K562 (cell line): ENCODE results near the gene TMEM234. TPM values are rescaled to one million over a fixed set of nuclear protein-coding genes. Genes with fewer than 3 reads are reported as not detected.

Experiments used
- ATAC-seq: fragments of 200-7000 bp; cut with Tn5 transposase; 3 replicates; pipeline ENCODE4 v1.9.1; 2020; ENCODE audit warnings: moderate library complexity
- BruUV-seq: library from RNA; stranded (reverse); fragments of 400-500 nt; replicated peaks from 2 replicates; lab custom pipeline; 2021; lab: Mats Ljungman, UMichigan
- CTCF ChIA-PET: fragments of 300-600 bp; formaldehyde crosslinking; extraction: SDS; loops from one replicate; lab custom pipeline; 2021; ENCODE audit warnings: low intra/inter-chr PET ratio; lab: Yijun Ruan, JAX
- POLR2A ChIA-PET: fragments of 300-600, 350-650 bp; sonication (Branson Sonifier 250); formaldehyde crosslinking; extraction: SDS; loops from one replicate; lab custom pipeline; 2021; ENCODE audit warnings: antibody characterized with exemption, inconsistent platforms; lab: Yijun Ruan, JAX
- DNase-seq, 4 experiments: peaks; one replicate each; pipeline versions ENCODE4 v3.0.0 to v3.0.0-alpha.2; 2011 to 2018; ENCODE audit warnings: low spot score in 3 of 4, mixed read lengths in 3 of 4; ENCODE audit errors: extremely low read depth in 1 of 4
- FAIRE-seq: peaks from 2 replicates; lab custom pipeline; 2011; peaks lifted over from hg19 to GRCh38; lab: Jason Lieb, UNC
- H2AFZ ChIP-seq: 2 replicates; pipeline ENCODE4 v1.6.0; 2011; ENCODE audit warnings: low read depth, low read length, control low read depth, inconsistent platforms
- H3K27ac ChIP-seq: fragments of 200-600 bp; 3 replicates; pipeline ENCODE4 v1.8.0; 2011; ENCODE audit warnings: low read depth, mild to moderate bottlenecking, control low read depth, inconsistent platforms, low read length, moderate library complexity, mixed read lengths; ENCODE audit errors: extremely low read depth
- H3K27me3 ChIP-seq, 2 experiments: fragments of 300-600 bp in 1 of 2; 2 replicates in 1 of 2; 3 replicates in 1 of 2; pipeline versions ENCODE4 v1.6.0 to v1.8.0; 2011; ENCODE audit warnings: inconsistent platforms in 2 of 2, low read length in 2 of 2, mild to moderate bottlenecking in 1 of 2, mixed read lengths in 1 of 2, moderate library complexity in 1 of 2; ENCODE audit not compliant: control insufficient read depth in 2 of 2, insufficient read depth in 2 of 2
- H3K36me3 ChIP-seq: fragments of 300-600 bp; 3 replicates; pipeline ENCODE4 v1.8.0; 2011; ENCODE audit warnings: mild to moderate bottlenecking, low read length, inconsistent platforms; ENCODE audit not compliant: control insufficient read depth, insufficient read depth
- H3K4me1 ChIP-seq, 2 experiments: fragments of 200-600 bp in 1 of 2; replicated peaks in 1 of 2; 2 replicates in 1 of 2; 3 replicates in 1 of 2; pipeline versions ENCODE4 v1.5.1 to v1.8.0; 2011; ENCODE audit warnings: inconsistent platforms in 2 of 2, low read length in 2 of 2, mild to moderate bottlenecking in 1 of 2, mixed read lengths in 1 of 2, moderate library complexity in 1 of 2; ENCODE audit not compliant: control insufficient read depth in 2 of 2, insufficient read depth in 2 of 2
- H3K4me2 ChIP-seq: 2 replicates; pipeline ENCODE4 v1.6.1; 2011; ENCODE audit warnings: low read length, control low read depth, inconsistent platforms, mixed read lengths; ENCODE audit not compliant: insufficient read depth
- H3K4me3 ChIP-seq: fragments of 200-600 bp; sonication (generic), shearing (Covaris generic); 2 replicates; pipeline ENCODE4 v1.5.1; 2016; ENCODE audit warnings: control low read depth, inconsistent platforms
- H3K79me2 ChIP-seq: fragments of 200-600 bp; 3 replicates; pipeline ENCODE4 v1.8.0; 2011; ENCODE audit warnings: low read length, inconsistent platforms; ENCODE audit not compliant: control insufficient read depth, insufficient read depth
- H3K9ac ChIP-seq, 2 experiments: 2 replicates each; pipeline versions ENCODE4 v1.6.0 to v1.6.1; 2011; ENCODE audit warnings: low read depth in 2 of 2, low read length in 2 of 2, control low read depth in 1 of 2, inconsistent platforms in 1 of 2, mild to moderate bottlenecking in 1 of 2, mixed read lengths in 1 of 2; ENCODE audit not compliant: insufficient read depth in 1 of 2
- H3K9me1 ChIP-seq: one replicate; pipeline ENCODE4 v1.6.0; 2011; ENCODE audit warnings: inconsistent platforms, mild to moderate bottlenecking, low read length, moderate library complexity; ENCODE audit not compliant: control insufficient read depth, insufficient read depth
- H3K9me3 ChIP-seq: replicated peaks from 2 replicates; pipeline ENCODE4 v1.5.1; 2011; ENCODE audit warnings: low read depth, low read length, inconsistent platforms; ENCODE audit not compliant: control insufficient read depth, insufficient read depth
- H4K20me1 ChIP-seq: replicated peaks from 2 replicates; pipeline ENCODE4 v1.6.1; 2011; ENCODE audit warnings: low read length, inconsistent platforms, mixed read lengths; ENCODE audit not compliant: control insufficient read depth, insufficient read depth
- GTF2A2 ChIP-seq: IDR thresholded peaks from 2 replicates; pipeline ENCODE4 v1.6.1; 2016; ENCODE audit warnings: mild to moderate bottlenecking, missing genetic modification characterization, missing compliant biosample characterization
- HDAC3 ChIP-seq: fragments of 450-650 bp; IDR thresholded peaks from 2 replicates; pipeline ENCODE4 v1.6.1; 2018; ENCODE audit warnings: borderline replicate concordance, mild to moderate bottlenecking, moderate library complexity; ENCODE audit not compliant: partially characterized antibody
- NUFIP1 ChIP-seq: fragments of 450-650 bp; IDR thresholded peaks from 2 replicates; pipeline ENCODE4 v1.6.1; 2018; ENCODE audit not compliant: partially characterized antibody
- OTX1 ChIP-seq: fragments of 450-650 bp; formaldehyde crosslinking; IDR thresholded peaks from 2 replicates; pipeline ENCODE4 v1.4.0; 2022; ENCODE audit warnings: mild to moderate bottlenecking
- ZZZ3 ChIP-seq: fragments of 450-650 bp; IDR thresholded peaks from 2 replicates; pipeline ENCODE4 v1.6.1; 2016; ENCODE audit warnings: antibody characterized with exemption, mild to moderate bottlenecking, moderate library complexity
- WGBS: fragments of 100-300 bp; shearing (Covaris generic); methylation state at CpG from one replicate; pipeline ENCODE4 v1.1.6; 2016; ENCODE audit warnings: low coverage, mixed read lengths; ENCODE audit not compliant: insufficient coverage; ENCODE audit errors: missing lambda C conversion rate; 5-methylcytosine and 5-hydroxymethylcytosine counted together
- in situ Hi-C: fragments of 300-500 bp; cut with MboI; formaldehyde crosslinking; loops from 4 replicates; pipeline ENCODE4 v1.15.0; 2018; ENCODE audit warnings: inconsistent platforms, mixed read lengths
- intact Hi-C: fragments of 100-400 bp; cut with micrococcal nuclease; formaldehyde crosslinking; loops from 2 replicates; pipeline ENCODE4 v1.14.2; 2022
- polyA plus RNA-seq, 8 experiments: library from polyadenylated mRNA; depleted of rRNA in 4 of 8; stranded (reverse) in 5 of 8; unstranded in 3 of 8; fragments of >200 nt; fragmentation: Nextera tagmentation in 2 of 8; fragmentation: Illumina TruSeq in 1 of 8; extraction: Ambion mirVana in 2 of 8; extraction: Trizol in 1 of 8; gene quantifications; 2 replicates each; pipeline versions ENCODE4 v1.2.1 to v1.2.3, GENCODE V29; 2011 to 2014; ENCODE audit warnings: inconsistent platforms in 1 of 8, missing spikeins in 1 of 8
- total RNA-seq, 7 experiments: library from RNA; depleted of rRNA in 6 of 7; stranded (reverse); fragments of >200 nt in 6 of 7; fragmentation: Illumina TruSeq in 2 of 7; extraction: Trizol in 2 of 7; gene quantifications; 2 replicates each; pipeline versions ENCODE4 v1.2.1 to v1.2.3, GENCODE V29; 2011 to 2021; ENCODE audit warnings: low replicate concordance in 1 of 7
- TF ChIP-seq, protein P1 (sequence below): sonication (generic); formaldehyde crosslinking; IDR thresholded peaks from 2 replicates; pipeline ENCODE4 v1.8.0; 2022; ENCODE audit warnings: mild to moderate bottlenecking, missing genetic modification reagents
- TF ChIP-seq, protein P2 (sequence below), 2 experiments: IDR thresholded peaks; 2 replicates each; pipeline ENCODE4 v1.6.1; 2012; ENCODE audit warnings: improper control_type of control experiment in 2 of 2, low read depth in 2 of 2, low read length in 2 of 2, borderline replicate concordance in 1 of 2
- TF ChIP-seq, protein P3 (sequence below): sonication (generic); formaldehyde crosslinking; IDR thresholded peaks from 2 replicates; pipeline ENCODE4 v1.8.0; 2022; ENCODE audit warnings: mild to moderate bottlenecking, missing genetic modification reagents, borderline replicate concordance

Gene TMEM234
- total and polyA plus RNA-seq, 9 of the 15 experiments (the other 6 are each of a cell fraction or from before 2014, with no cell fraction given), result 5.0 to 12.9 (median 7.6) TPM

- FAIRE-seq (peak; percentile 67), ATAC-seq (peak; percentile 93), DNase-seq (peak; percentile 90 to 92 (median 92))
- H4K20me1 ChIP-seq, result no peaks in the 10 kb centered on the region
- H3K9me1 ChIP-seq, result no peaks in the 10 kb centered on the region
- in situ Hi-C loops, result no loop called here
- H3K4me1 ChIP-seq, result peaks cover 27 to 33% of the 10 kb centered on the region in 2 experiments; a peak in 4 of 5 replicates
- H3K27ac ChIP-seq, result no peak overlapping the region
- intact Hi-C loops, result loop anchor here (5.0 kb wide), 1 partner anchor 41 kb away; the partner anchor contains the start of genes DCDC2B and IQCC
- no peak overlapping the region for H3K9ac ChIP-seq
- H3K27me3 ChIP-seq, result no peaks in the 10 kb centered on the region
- H2AFZ ChIP-seq, result peak overlapping the region; percentile 99
- no peak overlapping the region for H3K4me3 ChIP-seq
- no peaks in the 10 kb centered on the region for H3K9me3 ChIP-seq
- ChIA-PET CTCF (interaction anchor here (0.7 to 1.4 kb wide), 2 partner anchors 32 to 138 kb away, joined by 3 to 8 read pairs; no protein-coding TSS in a partner anchor), POLR2A (interaction anchor here (0.6 to 1.9 kb wide), 15 partner anchors 7 to 89 kb away, joined by 3 to 9 read pairs (median 4); partner anchors contain the start of gene IQCC)
- whole genome bisulfite sequencing, result 9% methylated on average over 22 of the region's 31 CpGs
- H3K79me2 ChIP-seq, result no peaks in the 10 kb centered on the region
- no TSS peak for BruUV-seq
- peak overlapping the region; percentile 54; the same call in 1 of the 2 replicates for H3K4me2 ChIP-seq
- H3K36me3 ChIP-seq, result no peaks in the 10 kb centered on the region
- no peak for TF ChIP-seq OTX1 (CRISPR knock-in tag)
- TF ChIP-seq, protein P1, sequence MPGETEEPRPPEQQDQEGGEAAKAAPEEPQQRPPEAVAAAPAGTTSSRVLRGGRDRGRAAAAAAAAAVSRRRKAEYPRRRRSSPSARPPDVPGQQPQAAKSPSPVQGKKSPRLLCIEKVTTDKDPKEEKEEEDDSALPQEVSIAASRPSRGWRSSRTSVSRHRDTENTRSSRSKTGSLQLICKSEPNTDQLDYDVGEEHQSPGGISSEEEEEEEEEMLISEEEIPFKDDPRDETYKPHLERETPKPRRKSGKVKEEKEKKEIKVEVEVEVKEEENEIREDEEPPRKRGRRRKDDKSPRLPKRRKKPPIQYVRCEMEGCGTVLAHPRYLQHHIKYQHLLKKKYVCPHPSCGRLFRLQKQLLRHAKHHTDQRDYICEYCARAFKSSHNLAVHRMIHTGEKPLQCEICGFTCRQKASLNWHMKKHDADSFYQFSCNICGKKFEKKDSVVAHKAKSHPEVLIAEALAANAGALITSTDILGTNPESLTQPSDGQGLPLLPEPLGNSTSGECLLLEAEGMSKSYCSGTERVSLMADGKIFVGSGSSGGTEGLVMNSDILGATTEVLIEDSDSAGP (CRISPR knock-in tag), result no peak
- no peak for TF ChIP-seq ZZZ3
- TF ChIP-seq, protein P2, sequence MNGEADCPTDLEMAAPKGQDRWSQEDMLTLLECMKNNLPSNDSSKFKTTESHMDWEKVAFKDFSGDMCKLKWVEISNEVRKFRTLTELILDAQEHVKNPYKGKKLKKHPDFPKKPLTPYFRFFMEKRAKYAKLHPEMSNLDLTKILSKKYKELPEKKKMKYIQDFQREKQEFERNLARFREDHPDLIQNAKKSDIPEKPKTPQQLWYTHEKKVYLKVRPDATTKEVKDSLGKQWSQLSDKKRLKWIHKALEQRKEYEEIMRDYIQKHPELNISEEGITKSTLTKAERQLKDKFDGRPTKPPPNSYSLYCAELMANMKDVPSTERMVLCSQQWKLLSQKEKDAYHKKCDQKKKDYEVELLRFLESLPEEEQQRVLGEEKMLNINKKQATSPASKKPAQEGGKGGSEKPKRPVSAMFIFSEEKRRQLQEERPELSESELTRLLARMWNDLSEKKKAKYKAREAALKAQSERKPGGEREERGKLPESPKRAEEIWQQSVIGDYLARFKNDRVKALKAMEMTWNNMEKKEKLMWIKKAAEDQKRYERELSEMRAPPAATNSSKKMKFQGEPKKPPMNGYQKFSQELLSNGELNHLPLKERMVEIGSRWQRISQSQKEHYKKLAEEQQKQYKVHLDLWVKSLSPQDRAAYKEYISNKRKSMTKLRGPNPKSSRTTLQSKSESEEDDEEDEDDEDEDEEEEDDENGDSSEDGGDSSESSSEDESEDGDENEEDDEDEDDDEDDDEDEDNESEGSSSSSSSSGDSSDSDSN (IDR thresholded peaks at IDR 0.05; ENCODE audit: borderline replicate concordance in 1 of 2, low read depth in 2 of 2, low read length in 2 of 2), result no peak
- no peak for TF ChIP-seq GTF2A2 (tag)
- no peak for TF ChIP-seq HDAC3
- no peak for TF ChIP-seq NUFIP1
- TF ChIP-seq, protein P3, sequence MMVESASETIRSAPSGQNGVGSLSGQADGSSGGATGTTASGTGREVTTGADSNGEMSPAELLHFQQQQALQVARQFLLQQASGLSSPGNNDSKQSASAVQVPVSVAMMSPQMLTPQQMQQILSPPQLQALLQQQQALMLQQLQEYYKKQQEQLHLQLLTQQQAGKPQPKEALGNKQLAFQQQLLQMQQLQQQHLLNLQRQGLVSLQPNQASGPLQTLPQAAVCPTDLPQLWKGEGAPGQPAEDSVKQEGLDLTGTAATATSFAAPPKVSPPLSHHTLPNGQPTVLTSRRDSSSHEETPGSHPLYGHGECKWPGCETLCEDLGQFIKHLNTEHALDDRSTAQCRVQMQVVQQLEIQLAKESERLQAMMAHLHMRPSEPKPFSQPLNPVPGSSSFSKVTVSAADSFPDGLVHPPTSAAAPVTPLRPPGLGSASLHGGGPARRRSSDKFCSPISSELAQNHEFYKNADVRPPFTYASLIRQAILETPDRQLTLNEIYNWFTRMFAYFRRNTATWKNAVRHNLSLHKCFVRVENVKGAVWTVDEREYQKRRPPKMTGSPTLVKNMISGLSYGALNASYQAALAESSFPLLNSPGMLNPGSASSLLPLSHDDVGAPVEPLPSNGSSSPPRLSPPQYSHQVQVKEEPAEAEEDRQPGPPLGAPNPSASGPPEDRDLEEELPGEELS (CRISPR knock-in tag), result no peak
Observed at GRCh38 chr1:32247983-32248889, 26.1 kb upstream of the TMEM234 start.
